Activated T-helper 1 cell treated with anti-CD3 and anti-CD28 coated beads, Interleukin-12 subunit alpha, Interleukin-12 subunit beta, Interleukin-2, Interleukin-4 antibody, amounts not matched to agents 30 ng/mL and 10 ng/mL and 1 ng/mL, durations not matched to agents 14 hours and 24 hours and 36 hours (primary cell): ENCODE data around the gene SMIM13. TPM values are rescaled to one million over a fixed set of nuclear protein-coding genes. Genes with fewer than 3 reads are reported as not detected.
A peak's percentile ranks its signal among the peaks of the same experiment; 100 is the strongest.

Source experiments
- DNase-seq: peaks from one replicate; pipeline ENCODE4 v3.0.0; 2021; ENCODE audit warnings: low spot score
- H3K27ac Mint-ChIP-seq: one replicate; pipeline ENCODE4 v1.8.0; 2021; ENCODE audit warnings: mild to moderate bottlenecking, mixed read lengths
- H3K27me3 Mint-ChIP-seq: one replicate; pipeline ENCODE4 v1.8.0; 2022; ENCODE audit warnings: mild to moderate bottlenecking, moderate library complexity, mixed read lengths; ENCODE audit not compliant: insufficient read depth
- H3K36me3 Mint-ChIP-seq: one replicate; pipeline ENCODE4 v1.8.0; 2021; ENCODE audit warnings: low read depth, mixed read lengths
- H3K4me1 Mint-ChIP-seq: one replicate; pipeline ENCODE4 v1.8.0; 2021; ENCODE audit warnings: low read depth, mixed read lengths
- H3K4me3 Mint-ChIP-seq: one replicate; pipeline ENCODE4 v1.8.0; 2021; ENCODE audit warnings: mild to moderate bottlenecking, moderate library complexity, mixed read lengths
- H3K9me3 Mint-ChIP-seq: one replicate; pipeline ENCODE4 v1.8.0; 2021; ENCODE audit warnings: mixed read lengths
- intact Hi-C: fragments of 100-400 bp; cut with micrococcal nuclease; formaldehyde crosslinking; loops from one replicate; pipeline ENCODE4 v1.15.1; 2024
- total RNA-seq: library from RNA; stranded (reverse); gene quantifications from 2 replicates; pipeline ENCODE4 v1.2.3, GENCODE V29; 2022

The SMIM13 gene
- total RNA-seq, 1 donor from 2014 or later: 14.6 TPM

DNA sequence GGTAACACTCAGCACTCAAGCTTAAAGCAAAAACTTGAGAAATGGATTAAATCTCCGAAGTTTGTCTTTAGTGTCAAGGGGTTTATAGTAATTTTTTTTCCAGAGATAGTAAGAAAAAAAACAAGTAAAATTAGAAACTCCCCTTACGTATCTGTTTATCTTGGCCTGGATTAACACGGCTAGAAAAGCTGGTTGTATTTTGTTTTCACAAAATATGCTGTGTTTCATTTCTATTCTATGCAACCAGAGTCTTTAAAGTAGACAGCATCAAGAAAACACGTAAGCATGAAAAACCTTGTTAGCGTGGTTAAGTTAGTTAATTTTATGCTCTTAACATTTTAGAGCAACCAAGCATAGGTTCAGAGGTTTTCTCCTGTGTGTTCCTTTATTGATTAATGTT lies 39.6 kb downstream of the SMIM13 start:
- Mint-ChIP-seq H3K36me3 (peaks cover 13% of the 10 kb centered on the region), H3K27me3 (no peaks in the 10 kb centered on the region), H3K4me3 (no peak overlapping the region), H3K9me3 (no peaks in the 10 kb centered on the region), H3K27ac (no peak overlapping the region), H3K4me1 (peaks cover 19% of the 10 kb centered on the region)
- no peak for DNase-seq
- intact Hi-C loops: no loop called here

DNA sequence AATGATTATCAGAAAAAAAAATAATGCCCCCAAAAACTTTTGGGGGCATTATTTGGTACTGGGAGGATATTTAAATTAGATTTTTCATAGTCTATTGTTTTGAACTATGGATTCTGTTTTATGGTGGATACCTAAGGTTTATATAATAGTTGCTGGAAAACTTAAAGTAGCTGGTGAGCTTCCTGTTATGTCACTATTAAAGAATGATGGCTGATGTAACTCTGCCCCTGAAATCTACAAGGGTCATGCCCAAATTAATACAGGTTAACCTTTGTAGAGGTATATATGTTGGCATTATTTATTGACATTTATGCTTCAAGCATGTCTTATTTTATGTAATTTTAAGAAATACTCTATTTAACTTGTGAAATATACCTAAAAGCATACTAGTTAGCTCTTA lies 43.2 kb downstream of the SMIM13 start:
- Mint-ChIP-seq H3K9me3 (no peaks in the 10 kb centered on the region), H3K36me3 (peaks cover 11% of the 10 kb centered on the region)
- no peak for DNase-seq

DNA sequence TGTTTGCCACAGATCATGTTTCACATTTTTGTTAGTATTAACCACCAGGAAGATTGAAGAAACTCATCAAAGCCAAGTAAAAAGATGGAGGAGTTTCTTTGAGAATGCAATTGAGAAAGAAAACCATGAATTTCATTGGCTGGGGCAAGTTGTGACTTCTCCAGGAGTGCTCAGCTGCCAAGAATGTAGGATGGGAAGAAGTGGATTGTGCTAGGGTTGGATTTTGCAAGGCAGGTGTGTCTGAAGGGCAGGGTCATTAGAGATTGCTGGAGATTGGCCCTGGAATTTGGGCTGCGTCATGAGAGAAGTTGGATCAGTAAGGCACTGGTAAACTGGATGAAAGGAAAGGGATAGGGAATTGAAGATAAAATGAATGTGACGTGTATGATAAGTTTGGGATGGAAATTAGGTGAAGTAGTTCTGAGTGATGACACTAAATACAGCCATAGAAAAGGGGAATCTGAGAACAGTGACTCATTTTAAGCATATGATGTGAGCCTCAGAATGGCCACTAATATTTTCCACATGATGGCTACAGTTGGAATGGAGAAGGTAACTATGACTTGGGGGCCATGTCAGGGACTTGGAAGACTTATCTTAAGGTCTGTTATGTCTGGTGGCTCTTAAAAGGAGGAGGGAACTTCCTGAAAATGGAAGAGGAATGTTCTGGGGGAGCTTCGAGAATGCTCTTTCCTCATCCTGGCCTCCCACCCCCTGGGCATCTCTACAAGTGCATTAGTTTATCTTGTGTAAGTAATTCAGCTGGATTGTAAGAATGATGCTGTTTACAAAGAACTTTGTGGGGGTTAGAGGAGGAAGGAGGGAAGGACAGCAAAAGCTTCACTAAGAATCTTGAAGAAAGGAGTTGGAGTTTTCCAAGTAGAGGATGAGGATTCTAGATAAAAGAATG lies 45.7 kb downstream of the SMIM13 start:
- peak overlapping the region; percentile 1 for H3K27ac Mint-ChIP-seq
- no peak for DNase-seq
- peaks cover 11% of the 10 kb centered on the region for H3K36me3 Mint-ChIP-seq
- H3K27me3 Mint-ChIP-seq: peaks cover 1% of the 10 kb centered on the region
- no peak overlapping the region for H3K4me3 Mint-ChIP-seq
- peaks cover 18% of the 10 kb centered on the region for H3K4me1 Mint-ChIP-seq
- intact Hi-C loops: loop anchor here (1.0 kb wide), 1 partner anchor 46 kb away; the partner anchor contains the start of gene SMIM13
- H3K9me3 Mint-ChIP-seq: no peaks in the 10 kb centered on the region

More for the DNA sequence above, 43.2 kb downstream of the SMIM13 start:
- H3K4me1 Mint-ChIP-seq: peaks cover 10% of the 10 kb centered on the region
- intact Hi-C loops: no loop called here
- no peak overlapping the region for H3K27ac Mint-ChIP-seq
- no peaks in the 10 kb centered on the region for H3K27me3 Mint-ChIP-seq
- no peak overlapping the region for H3K4me3 Mint-ChIP-seq

DNA sequence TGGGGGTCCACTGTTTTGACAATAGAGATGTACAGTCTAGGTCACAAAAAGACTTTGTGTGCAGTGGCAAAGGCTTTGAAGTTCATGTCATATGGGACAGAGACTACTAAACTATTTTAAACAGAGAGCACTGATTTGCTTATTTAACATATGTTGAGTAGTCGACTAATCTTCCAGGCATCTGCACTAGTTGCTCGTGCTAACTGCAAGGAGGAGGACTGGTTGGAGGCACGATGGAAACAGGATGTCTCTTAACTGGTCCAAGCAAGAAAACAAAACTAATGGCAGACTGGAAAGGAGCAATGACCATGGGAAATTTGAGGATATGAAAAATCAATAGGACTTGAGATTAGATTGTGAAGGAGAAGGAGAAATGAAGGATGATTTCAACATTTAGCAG lies 46.4 kb downstream of the SMIM13 start:
- no peak for DNase-seq
- Mint-ChIP-seq H3K9me3 (no peaks in the 10 kb centered on the region), H3K36me3 (peaks cover 6% of the 10 kb centered on the region), H3K4me3 (no peak overlapping the region), H3K27ac (no peak overlapping the region), H3K27me3 (peaks cover 1% of the 10 kb centered on the region), H3K4me1 (peaks cover 23% of the 10 kb centered on the region)
- intact Hi-C loops: loop anchor here (5.0 kb wide), 1 partner anchor 188 kb away; no protein-coding TSS in a partner anchor

DNA sequence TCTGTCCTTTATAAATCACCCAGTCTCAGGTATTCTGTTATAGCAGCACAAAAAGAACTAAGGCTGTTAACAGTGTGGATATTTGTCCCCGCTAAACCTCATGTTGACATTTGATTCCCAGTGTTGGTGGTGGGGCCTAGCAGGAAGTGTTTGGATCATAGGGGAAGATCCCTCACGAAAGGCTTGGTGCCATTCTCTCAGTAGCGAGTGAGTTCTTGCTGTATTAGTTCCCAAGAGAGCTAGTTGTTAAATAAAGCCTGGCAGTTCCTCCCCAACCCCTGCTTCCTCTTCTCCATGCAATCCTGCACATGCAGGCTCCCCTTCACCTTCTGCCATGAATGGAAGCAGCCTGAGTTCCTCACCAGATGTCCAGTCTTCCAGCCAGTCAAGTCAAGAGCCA lies 47.7 kb downstream of the SMIM13 start:
- no peak for DNase-seq
- H3K4me1 Mint-ChIP-seq: peaks cover 23% of the 10 kb centered on the region
- H3K27ac Mint-ChIP-seq: no peak overlapping the region
- no peak overlapping the region for H3K4me3 Mint-ChIP-seq
- peaks cover 2% of the 10 kb centered on the region for H3K36me3 Mint-ChIP-seq
- intact Hi-C loops: loop anchor here (5.0 kb wide), 1 partner anchor 189 kb away; no protein-coding TSS in a partner anchor
- no peaks in the 10 kb centered on the region for H3K9me3 Mint-ChIP-seq
- H3K27me3 Mint-ChIP-seq: peaks cover 1% of the 10 kb centered on the region

DNA sequence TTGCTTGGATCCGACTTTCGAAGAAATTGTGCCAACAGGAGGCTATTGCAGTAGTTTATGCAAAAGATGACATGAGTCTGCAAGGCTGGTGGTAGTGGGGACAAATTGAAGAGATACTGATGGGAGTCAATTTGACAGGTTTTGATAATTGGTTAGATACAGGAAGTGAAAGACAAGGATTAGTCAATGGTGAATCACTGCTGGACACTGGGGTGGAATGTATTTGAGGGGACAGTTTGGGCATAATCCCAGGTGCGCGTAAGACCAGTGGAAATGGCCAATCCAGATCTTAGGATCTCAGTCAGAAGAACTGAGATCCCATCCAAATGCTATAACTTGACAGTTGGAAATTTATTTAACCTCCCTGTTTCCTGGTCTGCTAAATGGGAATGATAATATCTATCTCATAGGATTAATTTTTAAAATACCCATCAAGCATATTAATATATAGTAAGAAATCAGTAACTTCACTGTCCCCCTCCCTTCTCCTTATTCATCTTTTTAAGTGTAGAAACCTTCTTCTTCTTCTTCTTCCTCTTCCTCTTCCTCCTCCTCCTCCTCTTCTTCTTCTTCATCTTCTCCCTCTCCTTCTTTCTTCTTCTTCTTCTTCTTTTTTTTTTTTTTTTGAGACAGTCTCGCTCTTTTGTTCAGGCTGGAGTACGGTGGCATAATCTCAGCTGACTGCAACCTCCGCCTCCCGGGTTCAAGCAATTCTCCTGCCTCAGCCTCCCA lies 48.8 kb downstream of the SMIM13 start:
- Mint-ChIP-seq H3K9me3 (no peaks in the 10 kb centered on the region), H3K36me3 (no peaks in the 10 kb centered on the region), H3K4me1 (peaks cover 23% of the 10 kb centered on the region), H3K27me3 (peaks cover 1% of the 10 kb centered on the region), H3K27ac (no peak overlapping the region), H3K4me3 (no peak overlapping the region)
- intact Hi-C loops: loop anchor here (5.0 kb wide), 1 partner anchor 190 kb away; no protein-coding TSS in a partner anchor
- DNase-seq: no peak

DNA sequence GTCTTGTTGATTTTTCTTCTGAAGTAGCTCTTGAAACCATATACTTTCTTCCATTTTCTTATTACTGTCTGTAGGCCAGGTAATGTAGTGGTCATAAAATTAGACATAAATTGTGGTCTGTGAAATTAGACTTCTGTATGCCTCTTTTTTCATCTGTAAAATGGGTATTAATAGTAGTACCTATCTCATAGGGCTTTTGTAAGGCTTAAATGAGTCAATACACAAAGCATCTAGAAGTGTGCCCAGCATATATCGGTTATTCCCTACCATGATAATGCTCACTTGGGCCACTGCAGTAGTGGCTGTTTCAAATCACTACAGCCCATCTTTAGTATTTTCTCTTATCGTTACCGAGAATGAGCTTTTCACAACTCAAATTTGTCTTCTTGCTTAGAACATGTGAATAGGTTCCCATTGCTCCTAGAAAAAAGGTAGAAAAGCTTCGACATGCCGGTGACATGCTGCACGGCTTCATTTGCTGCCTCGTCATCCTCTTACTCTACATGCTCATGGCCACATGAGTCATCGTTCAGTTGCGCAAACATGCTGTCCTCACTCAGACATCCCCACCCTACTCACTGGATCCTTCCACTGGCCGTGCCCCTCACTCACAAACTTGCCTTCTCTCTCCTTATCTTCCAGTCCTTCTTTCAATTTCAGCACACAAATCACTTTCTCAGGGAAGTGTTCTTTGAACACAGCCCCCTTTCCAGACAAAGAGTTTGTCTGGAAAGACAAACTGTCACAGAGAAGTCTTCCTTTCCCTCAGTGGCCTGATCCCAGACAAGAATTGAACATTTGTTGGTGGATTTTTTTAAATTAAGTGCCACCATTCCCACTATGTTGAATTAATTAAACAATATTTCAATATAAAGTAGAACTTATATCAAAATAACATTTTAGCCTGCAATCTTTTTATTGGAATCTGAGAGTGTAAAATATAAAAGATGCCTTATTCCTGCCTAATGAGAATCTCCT lies 50.0 kb downstream of the SMIM13 start:
- H3K9me3 Mint-ChIP-seq: no peaks in the 10 kb centered on the region
- intact Hi-C loops: loop anchor here (1.0 to 5.0 kb wide), 10 partner anchors 29 to 432 kb away; partner anchors contain the start of gene SMIM13
- no peak overlapping the region for H3K4me3 Mint-ChIP-seq
- no peak overlapping the region for H3K27ac Mint-ChIP-seq
- DNase-seq: no peak
- H3K36me3 Mint-ChIP-seq: no peaks in the 10 kb centered on the region
- H3K4me1 Mint-ChIP-seq: peaks cover 23% of the 10 kb centered on the region
- peaks cover 1% of the 10 kb centered on the region for H3K27me3 Mint-ChIP-seq

DNA sequence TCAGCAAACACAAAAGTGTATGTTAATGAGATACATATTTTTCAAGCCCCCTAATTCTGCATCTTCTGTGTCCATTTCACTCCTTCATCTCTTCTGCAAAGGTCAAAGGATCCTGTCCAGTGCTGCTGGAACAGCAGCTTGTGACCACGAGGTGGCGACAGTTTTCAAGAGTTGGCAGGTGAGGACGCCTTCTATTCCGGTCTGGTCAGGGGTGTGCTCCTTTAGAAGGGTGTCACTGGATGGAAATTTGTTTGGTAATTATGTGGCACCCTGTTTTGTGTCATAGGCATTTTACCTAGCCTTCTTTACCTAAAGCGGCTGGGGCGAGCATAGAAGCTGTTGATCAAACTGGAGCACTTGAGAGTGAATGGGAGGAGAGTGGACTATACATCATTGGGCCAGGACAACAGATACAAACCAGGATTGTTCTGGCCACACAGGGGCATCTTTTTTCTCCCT lies 50.8 kb downstream of the SMIM13 start:
- intact Hi-C loops: loop anchor here (1.0 to 5.0 kb wide), 10 partner anchors 28 to 431 kb away; partner anchors contain the start of gene SMIM13
- H3K27me3 Mint-ChIP-seq: peaks cover 1% of the 10 kb centered on the region
- H3K4me3 Mint-ChIP-seq: no peak overlapping the region
- no peaks in the 10 kb centered on the region for H3K9me3 Mint-ChIP-seq
- H3K36me3 Mint-ChIP-seq: no peaks in the 10 kb centered on the region
- peak; percentile 65 for DNase-seq
- H3K4me1 Mint-ChIP-seq: peaks cover 16% of the 10 kb centered on the region
- no peak overlapping the region for H3K27ac Mint-ChIP-seq

DNA sequence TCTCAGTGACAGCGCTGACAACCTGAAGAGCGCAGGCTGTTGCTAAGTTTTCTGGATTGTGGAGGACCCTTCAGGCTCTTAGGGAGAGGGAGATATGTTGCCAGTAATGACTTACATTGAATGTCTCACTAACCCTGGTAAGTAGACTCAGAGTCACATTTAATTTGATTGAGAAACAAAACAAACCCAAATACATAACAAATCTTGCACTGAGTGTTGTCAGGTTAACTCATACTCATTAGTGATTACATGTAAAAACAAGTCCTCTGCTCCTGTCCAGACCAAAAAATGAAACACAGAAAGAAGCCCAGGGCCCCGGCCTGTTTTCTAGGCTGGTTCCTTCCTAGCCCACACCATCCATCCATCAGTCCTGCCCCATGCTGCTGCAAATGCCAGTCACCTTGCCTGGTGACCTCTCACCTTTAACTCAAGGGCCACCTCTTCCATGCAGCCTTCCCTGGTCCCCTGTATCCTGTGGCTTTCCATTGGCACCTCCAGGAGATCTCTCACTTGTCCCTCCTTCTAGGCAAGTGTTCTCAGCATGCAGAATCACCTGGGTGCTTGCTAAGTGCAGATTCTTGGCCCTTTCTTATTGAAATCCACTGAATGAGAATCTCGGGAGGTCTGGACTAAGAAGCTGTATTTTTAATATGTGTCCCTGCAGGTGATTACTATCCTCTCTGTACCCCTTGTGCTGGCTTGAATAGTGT lies 52.6 kb downstream of the SMIM13 start:
- intact Hi-C loops: no loop called here
- no peaks in the 10 kb centered on the region for H3K36me3 Mint-ChIP-seq
- peaks cover 1% of the 10 kb centered on the region for H3K27me3 Mint-ChIP-seq
- H3K9me3 Mint-ChIP-seq: no peaks in the 10 kb centered on the region
- no peak overlapping the region for H3K4me3 Mint-ChIP-seq
- peaks cover 13% of the 10 kb centered on the region for H3K4me1 Mint-ChIP-seq
- H3K27ac Mint-ChIP-seq: peak overlapping the region; percentile 45
- no peak for DNase-seq

DNA sequence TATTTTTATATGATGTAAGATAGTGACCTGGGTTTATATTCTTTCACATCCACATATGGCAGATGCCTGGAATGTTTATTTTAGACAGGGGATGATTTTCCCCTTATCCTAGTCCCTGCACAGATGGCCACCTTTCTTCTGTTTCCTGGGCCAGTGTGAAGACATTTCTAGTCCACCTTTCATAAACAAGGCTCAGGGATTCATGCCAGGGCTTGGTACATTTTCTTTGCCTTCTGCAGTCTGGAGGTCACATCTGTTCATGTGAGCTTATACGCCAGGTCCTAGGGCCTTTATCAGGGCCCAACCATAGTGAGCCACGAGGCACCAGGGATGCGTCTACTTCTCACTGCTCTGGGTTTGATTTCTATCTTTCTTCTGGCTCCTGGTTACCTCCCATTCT lies 55.9 kb downstream of the SMIM13 start:
- DNase-seq: no peak
- H3K4me3 Mint-ChIP-seq: no peak overlapping the region
- intact Hi-C loops: no loop called here
- no peak overlapping the region for H3K27ac Mint-ChIP-seq
- peaks cover 18% of the 10 kb centered on the region for H3K4me1 Mint-ChIP-seq
- H3K9me3 Mint-ChIP-seq: no peaks in the 10 kb centered on the region
- no peaks in the 10 kb centered on the region for H3K36me3 Mint-ChIP-seq
- no peaks in the 10 kb centered on the region for H3K27me3 Mint-ChIP-seq

DNA sequence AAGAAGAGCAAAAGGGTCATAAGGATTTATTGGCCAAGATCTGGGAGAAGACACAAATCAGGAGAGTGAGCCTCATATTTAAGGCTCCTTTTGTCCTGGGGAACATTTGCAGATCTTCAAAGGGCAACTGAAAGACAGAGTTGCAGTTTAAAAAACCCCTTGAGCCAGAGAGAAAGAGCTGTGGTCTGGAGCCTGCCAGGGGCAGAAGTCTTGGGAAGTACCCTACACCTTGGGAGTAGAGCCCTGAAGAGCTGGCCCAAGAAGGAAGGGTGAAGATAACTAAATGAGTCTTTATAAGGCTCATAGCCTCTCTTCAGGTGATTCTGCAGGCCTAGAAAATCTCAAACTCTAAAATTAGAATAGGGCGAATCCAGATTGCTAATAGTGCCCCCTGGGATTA lies 57.9 kb downstream of the SMIM13 start:
- H3K27ac Mint-ChIP-seq: no peak overlapping the region

More for the DNA sequence above, 57.9 kb downstream of the SMIM13 start:
- Mint-ChIP-seq H3K9me3 (no peaks in the 10 kb centered on the region), H3K27me3 (peaks cover 3% of the 10 kb centered on the region), H3K4me3 (no peak overlapping the region), H3K36me3 (no peaks in the 10 kb centered on the region), H3K4me1 (peaks cover 21% of the 10 kb centered on the region)
- no peak for DNase-seq
- intact Hi-C loops: no loop called here
